ENCODE data around the gene PCGF1.

PCGF1 gene

DNA sequence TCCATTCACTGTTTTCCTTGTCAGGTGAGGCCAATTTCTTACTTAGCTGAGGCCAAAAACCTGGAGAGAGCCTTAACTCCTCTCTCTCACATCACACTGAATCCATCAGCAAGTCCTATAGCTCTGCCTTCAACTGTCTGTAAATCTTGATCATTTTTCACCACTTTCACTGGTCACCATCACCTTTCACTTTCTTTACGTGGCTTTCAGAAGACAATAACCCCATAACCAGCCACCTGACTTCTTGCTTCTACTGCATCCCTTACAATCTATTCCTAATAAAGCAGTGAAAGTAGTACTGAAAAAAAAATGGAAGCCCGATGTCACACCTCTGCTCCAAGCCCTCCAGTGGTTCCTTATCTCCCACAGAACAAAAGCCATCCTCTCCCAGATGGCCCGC is 38.5 kb upstream of the PCGF1 start:
- Histone ChIP-seq H3K4me2 (ENCODE audit: low read length) (no peak overlapping the region), H3K79me2 (ENCODE audit: control insufficient read depth, low read length) (no peaks in the 10 kb centered on the region), H4K20me1 (ENCODE audit: control insufficient read depth, insufficient read depth, low read depth, low read length) (no peaks in the 10 kb centered on the region), H3K27me3 (ENCODE audit: control insufficient read depth, low read length) (peaks cover 39% of the 10 kb centered on the region), H3K27ac (ENCODE audit: low read depth, low read length) (no peak overlapping the region), H3F3A (ENCODE audit: control insufficient read depth, insufficient read depth) (no peaks in the 10 kb centered on the region), H3K4me1 (ENCODE audit: control insufficient read depth, low read length) (peaks cover 4% of the 10 kb centered on the region; the same call in 1 of the 2 replicates), H3K4me3 (ENCODE audit: low read length) (no peak overlapping the region), H3K36me3 (ENCODE audit: control insufficient read depth, low read length) (no peaks in the 10 kb centered on the region), H3K9me2 (replicated peaks; ENCODE audit: control insufficient read depth, low read length) (no peaks in the 10 kb centered on the region), H3K9me3 (ENCODE audit: control insufficient read depth, insufficient read depth, low read length) (no peaks in the 10 kb centered on the region)
- no peak for TF ChIP-seq CTCF (IDR thresholded peaks at IDR 0.05; ENCODE audit: low read depth, low read length, poor library complexity, severe bottlenecking)
- TF ChIP-seq EZH2phosphoT487 (IDR thresholded peaks at IDR 0.05; ENCODE audit: borderline replicate concordance, low read length), result no peak

GRCh38 chr2:74544634-74545033 is 37.1 kb upstream of the PCGF1 start:
- no peaks in the 10 kb centered on the region for H3F3A ChIP-seq (ENCODE audit: control insufficient read depth, insufficient read depth)
- H3K4me3 ChIP-seq (ENCODE audit: low read length), result no peak overlapping the region
- peaks cover 4% of the 10 kb centered on the region; the same call in 1 of the 2 replicates for H3K4me1 ChIP-seq (ENCODE audit: control insufficient read depth, low read length)
- no peaks in the 10 kb centered on the region for H4K20me1 ChIP-seq (ENCODE audit: control insufficient read depth, insufficient read depth, low read depth, low read length)
- TF ChIP-seq EZH2phosphoT487 (IDR thresholded peaks at IDR 0.05; ENCODE audit: borderline replicate concordance, low read length) (no peak), CTCF (IDR thresholded peaks at IDR 0.05; ENCODE audit: low read depth, low read length, poor library complexity, severe bottlenecking) (peak; percentile 46)
- no peak overlapping the region for H3K27ac ChIP-seq (ENCODE audit: low read depth, low read length)
- no peaks in the 10 kb centered on the region for H3K36me3 ChIP-seq (ENCODE audit: control insufficient read depth, low read length)
- no peak overlapping the region for H3K4me2 ChIP-seq (ENCODE audit: low read length)
- no peaks in the 10 kb centered on the region for H3K9me3 ChIP-seq (ENCODE audit: control insufficient read depth, insufficient read depth, low read length)
- no peaks in the 10 kb centered on the region for H3K79me2 ChIP-seq (ENCODE audit: control insufficient read depth, low read length)
- H3K9me2 ChIP-seq (replicated peaks; ENCODE audit: control insufficient read depth, low read length), result no peaks in the 10 kb centered on the region
- peaks cover 31% of the 10 kb centered on the region for H3K27me3 ChIP-seq (ENCODE audit: control insufficient read depth, low read length)

DNA sequence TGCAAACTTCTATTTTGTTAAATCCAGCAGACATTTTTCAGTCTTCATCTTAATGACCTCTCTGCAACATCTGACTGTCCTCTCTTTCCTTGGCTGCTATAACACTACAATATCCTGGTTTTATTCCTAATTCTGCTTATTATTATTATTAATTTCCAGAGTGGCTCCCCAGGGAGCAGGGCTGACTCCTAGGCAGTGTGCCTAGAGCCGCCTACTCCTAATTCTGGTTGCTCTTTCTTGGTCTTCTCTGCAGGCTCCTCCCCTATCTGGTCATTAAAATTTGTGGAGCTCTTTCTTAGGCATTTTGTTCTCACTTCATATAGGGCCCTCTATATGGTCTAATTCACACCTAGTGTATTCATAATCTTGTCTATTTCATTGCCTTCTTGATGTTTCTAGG is 35.5 kb upstream of the PCGF1 start:
- H3K9me2 ChIP-seq (replicated peaks; ENCODE audit: control insufficient read depth, low read length), result no peaks in the 10 kb centered on the region
- no peaks in the 10 kb centered on the region for H3K36me3 ChIP-seq (ENCODE audit: control insufficient read depth, low read length)
- H3K27me3 ChIP-seq (ENCODE audit: control insufficient read depth, low read length), result peaks cover 31% of the 10 kb centered on the region
- 0 out of 2 replicates have a peak, but pooled peaks cover 3% of the 10 kb centered on the region for H3K4me1 ChIP-seq (ENCODE audit: control insufficient read depth, low read length)
- no peaks in the 10 kb centered on the region for H3K79me2 ChIP-seq (ENCODE audit: control insufficient read depth, low read length)
- no peak overlapping the region for H3K27ac ChIP-seq (ENCODE audit: low read depth, low read length)
- no peak overlapping the region for H3K4me2 ChIP-seq (ENCODE audit: low read length)
- no peak overlapping the region for H3K4me3 ChIP-seq (ENCODE audit: low read length)
- no peaks in the 10 kb centered on the region for H3K9me3 ChIP-seq (ENCODE audit: control insufficient read depth, insufficient read depth, low read length)
- H3F3A ChIP-seq (ENCODE audit: control insufficient read depth, insufficient read depth), result no peaks in the 10 kb centered on the region
- no peaks in the 10 kb centered on the region for H4K20me1 ChIP-seq (ENCODE audit: control insufficient read depth, insufficient read depth, low read depth, low read length)
- TF ChIP-seq EZH2phosphoT487 (IDR thresholded peaks at IDR 0.05; ENCODE audit: borderline replicate concordance, low read length) (no peak), CTCF (IDR thresholded peaks at IDR 0.05; ENCODE audit: low read depth, low read length, poor library complexity, severe bottlenecking) (no peak)
